Activated T-cell treated with anti-CD3 and anti-CD28 coated beads for 24 hours (primary cell): ENCODE measurements around the gene RAD51B.
"Not testable (repeated sequence)": the region's sequence is repeated elsewhere in the genome, so short reads cannot be mapped to it uniquely, and the experiment has no call there.

Experiments
- DNase-seq: peaks from one replicate; pipeline ENCODE4 v3.0.0-alpha.2; 2020; ENCODE audit warnings: low read depth

RAD51B gene

DNA sequence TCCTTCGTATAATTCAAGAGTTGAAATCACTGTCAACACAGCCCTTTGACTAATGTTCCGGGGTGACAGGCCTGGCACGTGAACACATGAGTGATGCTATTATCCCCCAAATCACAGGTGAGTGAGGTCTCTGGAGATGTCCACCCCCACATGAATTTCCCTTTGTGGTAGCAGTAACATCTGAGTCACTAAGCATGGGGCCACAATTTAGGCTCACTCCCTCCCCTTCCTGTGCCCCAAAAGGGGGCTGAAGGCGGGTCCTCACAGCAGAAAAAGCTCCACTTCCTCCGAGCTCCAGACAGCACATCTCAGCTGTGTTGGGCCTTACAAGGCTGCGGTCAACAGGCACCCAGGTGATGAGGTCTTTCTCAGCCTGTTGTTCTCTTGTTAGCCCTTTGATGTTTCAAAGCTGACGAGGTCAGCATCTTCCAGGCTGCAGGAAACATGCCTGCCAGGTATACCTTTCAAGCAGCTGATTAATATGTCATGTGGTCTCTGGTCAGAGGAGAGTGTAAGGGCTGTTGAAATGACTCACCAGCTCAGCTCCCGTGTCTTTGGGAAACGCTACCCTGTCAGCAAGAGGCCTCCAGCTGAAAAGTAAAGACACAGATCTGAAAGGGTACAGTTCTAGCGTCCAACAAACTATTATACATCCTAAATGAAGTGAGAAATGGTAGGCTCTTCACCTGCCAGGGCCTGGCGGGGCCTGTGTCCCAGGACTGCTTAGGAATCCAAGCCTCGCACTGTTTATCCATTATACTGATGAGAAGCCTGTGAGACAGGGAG lies 866.0 kb downstream of the RAD51B start:
- DNase-seq = peak; percentile 70

DNA sequence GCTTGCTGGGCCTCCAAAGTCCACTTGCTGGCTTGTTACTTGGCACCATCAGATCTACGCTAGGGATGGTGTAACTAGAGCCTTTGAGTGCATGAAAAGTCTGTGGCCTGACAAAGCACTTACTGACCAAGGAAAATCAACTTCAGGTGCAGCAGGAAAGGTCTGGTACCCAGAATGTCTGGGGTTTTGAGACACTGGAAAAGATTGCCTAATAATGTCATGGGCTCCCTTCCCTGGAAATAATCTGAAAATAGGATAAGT lies 866.6 kb downstream of the RAD51B start:
- DNase-seq = no peak

DNA sequence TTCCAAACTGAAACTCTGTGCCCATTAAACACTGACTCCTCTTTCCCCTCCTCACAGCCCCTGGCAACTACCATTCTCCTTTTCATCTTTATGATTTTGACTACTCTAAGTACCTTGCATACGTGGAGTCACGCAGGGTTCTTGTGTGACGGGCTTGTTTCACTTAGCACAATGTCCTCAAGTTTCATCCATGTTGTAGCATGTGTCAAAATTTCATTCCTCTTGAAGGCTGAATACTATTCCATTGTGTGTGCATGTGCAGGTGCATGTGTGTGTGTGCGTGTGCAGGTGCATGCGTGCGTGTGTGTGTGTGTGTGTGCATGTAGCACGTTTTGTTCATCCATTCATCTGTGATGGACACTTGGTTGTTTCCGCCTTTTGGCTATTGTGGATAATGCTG lies 867.1 kb downstream of the RAD51B start:
- no peak for DNase-seq

DNA sequence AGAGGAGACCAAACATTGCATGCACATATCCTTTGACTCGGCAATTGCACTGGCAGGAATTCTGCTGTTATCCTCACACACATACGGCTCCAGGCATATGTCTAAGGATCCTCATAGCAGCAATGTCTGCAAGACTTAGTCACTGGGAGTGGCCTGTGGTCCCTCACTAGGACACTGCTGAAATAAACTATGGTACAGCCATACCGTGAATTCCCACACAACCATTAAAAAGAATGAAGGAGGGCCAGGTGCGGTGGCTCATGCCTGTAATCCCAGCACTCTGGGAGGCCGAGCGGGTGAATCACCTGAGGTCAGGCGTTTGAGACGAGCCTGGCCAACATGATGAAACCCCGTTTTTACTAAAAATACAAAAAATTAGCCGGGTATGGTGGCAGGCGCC lies 868.2 kb downstream of the RAD51B start:
- DNase-seq = no peak

DNA sequence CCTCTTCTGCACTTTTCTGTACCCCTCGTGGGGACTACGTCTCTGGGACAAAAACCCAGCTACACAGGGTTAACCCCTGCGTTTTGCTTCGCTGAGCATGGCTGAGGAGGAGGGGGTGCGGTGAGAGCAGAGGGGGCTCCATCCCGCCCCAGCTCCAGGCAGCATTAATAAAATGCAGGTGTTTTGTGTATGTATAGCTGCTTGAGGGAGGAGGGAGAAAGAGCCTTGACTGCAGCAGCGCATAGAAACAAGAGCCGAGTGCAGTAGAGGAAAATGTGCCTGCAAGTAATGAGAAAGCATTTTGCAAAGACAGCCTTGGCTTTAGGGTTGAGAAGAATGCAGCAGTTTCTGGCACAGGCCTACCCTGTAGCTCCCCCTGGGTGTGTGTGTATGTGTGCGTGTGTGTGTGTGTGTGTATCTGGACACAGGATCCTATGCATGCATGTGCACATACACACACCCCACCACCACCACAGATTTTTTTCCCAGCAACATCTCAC lies 869.3 kb downstream of the RAD51B start:
- no peak for DNase-seq

DNA sequence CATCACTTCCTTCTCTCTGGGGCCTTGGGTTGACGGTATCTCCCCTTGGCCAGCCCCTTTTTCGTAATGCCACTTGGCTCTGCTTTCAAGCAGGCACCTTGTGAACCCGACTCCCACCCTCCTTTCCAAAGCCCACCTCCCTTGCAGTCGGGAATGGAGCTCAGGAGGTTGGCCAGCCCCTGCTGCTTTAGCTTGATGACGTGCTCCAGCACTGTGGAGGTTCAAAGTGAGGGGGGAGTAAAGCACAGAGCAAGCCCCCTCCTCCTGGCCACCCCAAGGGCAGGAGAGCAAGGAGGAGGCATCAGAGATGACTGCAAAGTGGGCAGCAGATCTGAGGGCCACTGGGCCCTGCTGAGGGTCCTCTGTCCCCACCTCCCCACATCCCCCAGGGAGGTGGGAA lies 869.9 kb downstream of the RAD51B start:
- DNase-seq = no peak

DNA sequence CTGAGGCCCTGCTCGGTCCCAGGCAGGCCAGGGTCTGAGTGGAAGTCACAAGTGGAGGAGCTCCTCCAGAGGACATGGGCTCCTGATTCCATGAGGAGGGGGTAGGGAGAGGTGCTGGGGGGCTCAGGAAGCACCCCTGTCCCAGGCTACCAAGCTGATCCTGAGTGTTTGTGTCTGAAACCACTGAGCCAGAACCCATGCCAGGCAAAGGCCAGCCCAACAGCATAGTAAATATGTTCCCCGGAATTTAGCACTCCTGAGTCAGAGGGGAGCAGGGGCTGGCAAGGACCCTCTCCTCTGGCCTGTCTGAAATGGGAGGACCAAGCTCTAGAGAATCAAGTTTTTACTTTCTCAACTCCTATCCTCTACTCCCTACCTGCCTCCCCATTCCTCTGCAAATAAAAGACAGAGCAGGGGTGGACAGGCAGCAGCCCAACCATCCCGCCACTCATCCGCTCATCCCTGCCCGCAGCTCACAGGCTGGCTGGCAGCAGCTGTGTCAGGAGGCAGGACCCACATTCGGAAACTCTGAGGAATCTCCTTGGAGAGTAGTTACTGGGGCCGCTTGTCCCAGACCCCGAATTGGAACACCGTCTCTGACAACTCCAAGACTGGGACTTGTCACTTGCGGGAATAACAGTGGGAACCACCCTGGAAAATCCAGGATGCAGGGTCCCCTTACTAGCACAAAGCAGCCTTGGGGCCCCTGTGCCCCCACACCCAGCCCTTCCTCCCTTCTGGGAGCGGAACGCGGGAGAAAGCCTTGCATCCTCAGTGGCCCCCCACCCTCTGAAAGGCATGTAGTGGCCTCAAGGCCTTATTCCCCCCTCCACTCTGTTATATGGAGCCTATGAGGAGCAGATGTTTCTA lies 870.7 kb downstream of the RAD51B start:
- no peak for DNase-seq

DNA sequence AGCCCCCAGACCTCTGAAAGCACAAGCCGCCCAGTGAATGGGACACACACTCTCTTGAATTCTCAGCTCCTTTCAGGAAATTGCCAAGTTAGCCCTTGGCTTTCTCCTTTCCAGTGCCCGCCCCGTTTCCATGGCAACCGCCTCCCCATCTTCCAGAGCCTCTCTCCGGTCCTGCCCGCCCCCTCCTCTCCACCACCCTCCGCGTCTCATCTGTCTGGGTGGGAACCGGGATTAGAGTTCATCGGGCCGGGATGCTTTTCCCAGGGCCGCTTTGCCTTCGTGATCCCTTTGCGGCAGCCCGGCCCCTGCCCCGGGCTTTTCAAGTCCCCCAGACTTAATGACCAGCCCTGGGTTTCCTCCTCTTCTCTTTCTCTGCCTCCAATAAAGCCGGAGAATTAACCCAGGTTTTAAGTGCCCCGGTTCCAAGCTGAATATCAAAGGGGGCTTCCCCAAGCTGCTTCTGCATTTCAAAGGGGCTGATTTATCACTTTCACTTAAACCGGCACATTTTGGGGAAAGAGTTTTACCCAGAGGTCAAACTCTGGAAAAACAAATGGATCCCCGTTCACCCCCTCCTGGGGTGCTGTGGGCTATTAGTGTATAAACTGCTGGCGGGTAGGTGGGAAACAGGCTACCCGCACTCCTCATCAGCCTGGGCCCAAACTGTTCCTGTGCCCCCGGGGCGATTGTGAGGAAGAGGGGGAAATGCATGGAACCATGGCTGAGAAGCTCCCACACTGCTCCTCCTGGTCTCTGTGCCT lies 871.6 kb downstream of the RAD51B start:
- DNase-seq = no peak

DNA sequence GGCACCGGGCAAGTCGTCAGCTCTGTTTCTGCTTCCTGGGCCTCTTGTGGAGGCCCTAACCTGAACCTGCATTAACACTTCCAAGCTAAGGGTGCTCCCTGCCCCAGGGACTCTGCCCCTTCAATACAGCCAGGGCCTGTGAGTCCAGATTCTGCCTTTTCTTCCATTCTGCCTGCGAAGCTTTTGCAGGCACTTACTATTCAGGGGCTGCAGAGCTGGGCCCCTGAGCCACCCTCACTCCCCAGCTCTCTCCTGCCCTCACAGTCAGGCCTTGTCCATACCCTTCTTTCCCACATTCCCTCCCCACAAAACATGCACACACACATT lies 872.2 kb downstream of the RAD51B start:
- DNase-seq = no peak

DNA sequence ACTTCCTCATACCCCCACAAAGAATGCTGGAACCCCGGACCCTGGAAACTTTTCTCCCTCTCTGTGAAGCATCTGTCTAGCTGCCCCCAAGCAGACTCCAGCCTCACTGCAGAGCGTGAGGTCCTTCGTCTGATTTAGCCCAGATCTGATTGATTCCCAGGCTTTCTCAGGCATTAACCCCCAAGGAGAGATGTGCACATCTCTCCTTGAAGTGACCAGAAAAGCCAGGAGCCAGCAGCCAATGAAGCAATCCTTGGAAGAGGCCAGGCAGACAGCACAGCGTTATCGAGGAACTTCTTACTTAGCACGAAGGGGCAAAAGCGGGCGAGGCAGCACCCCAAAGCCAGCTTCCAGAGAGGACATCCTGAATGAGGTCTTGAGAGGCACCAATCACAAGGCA lies 872.6 kb downstream of the RAD51B start:
- no peak for DNase-seq

DNA sequence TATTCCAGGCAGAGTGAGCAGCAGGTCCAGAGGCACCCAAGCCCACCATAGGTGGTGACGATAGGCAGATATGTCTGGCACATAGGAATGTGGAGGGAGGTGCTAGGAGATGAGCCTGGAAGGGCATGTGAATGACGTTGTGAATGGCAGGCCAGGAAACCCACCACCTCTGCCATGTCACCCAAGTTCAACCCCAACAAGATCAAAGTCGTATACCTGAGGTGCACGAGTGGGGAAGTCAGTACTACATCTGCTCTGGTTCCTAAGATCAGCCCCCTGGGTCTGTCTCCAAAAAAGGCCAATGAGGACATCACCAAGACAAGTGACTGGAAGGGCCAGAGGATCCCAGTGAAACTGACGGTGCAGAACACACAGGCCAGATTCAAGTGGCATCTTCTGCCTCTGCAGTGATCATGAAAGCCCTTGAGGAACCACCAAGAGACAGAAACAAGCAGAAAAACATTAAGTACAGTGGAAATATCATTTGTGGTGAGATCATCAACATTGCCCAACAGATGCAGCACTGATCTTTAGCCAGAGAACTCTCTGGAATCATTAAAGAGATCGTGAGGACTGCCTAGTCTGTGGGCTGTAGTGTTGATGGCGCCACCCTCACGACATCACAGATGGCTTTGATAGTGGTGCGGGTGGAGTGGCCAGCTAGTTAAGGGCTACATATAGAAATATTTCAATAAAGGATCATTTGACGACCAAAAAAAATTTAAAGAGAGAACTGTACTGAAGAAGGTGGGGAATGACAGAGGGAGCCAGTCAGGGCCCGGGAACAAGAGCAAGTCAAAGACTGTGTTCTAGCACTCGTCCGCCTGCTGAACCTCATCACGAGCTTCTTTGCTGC lies 873.6 kb downstream of the RAD51B start:
- no peak for DNase-seq

DNA sequence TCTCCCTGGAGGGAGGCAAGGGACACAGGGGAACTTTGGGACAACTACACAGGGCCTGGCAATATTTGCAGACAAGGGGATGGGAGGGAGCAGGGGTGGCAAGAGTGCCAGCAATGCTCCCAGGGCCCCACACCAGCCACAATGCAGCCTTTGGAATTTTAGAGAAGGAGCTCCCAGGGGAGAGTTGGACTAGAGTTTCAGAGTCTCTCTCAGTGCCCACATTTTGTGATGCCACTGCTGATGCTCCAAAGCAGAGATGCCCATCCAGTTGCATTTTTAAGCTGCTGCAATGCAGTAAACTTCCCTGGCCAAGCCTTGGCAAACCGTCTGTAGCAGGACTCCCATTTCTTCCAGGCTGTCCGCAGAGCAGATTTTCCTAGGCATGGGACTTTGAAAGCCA lies 874.3 kb downstream of the RAD51B start:
- no peak for DNase-seq

DNA sequence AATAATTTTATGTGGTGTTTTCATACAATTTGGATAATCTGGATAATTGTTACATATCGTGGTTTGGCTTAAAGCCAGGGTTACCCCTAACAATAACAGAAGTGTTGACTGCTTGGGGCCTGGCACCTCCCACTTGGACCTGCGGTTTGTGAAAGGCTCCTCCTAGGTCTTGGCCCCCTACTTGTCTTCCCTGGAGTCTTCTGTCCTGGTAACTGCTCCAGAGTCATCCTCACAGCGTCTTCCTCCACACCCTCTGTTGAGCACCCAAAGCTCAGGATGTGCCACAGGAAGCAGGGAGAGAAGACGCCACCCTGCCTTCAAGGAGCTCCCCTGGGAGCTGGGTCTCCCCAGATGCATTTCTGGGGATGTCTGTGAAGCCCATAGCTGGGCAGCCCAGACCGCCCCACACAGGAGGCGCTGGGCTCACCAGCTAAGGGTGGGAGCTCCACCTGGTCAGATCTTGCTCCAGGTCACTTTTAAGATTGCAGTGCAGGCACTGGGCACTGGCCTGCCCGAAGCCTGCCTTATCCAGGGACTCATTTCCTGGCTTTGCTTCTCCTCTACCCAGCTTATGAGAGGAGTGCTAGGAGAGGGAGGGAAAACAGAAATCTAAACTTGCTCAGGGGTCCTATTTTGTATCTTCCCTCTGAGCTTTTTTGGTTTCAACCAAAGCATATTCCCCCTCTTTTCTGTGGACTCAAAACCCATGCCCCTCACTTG lies 875.1 kb downstream of the RAD51B start:
- DNase-seq = no peak

DNA sequence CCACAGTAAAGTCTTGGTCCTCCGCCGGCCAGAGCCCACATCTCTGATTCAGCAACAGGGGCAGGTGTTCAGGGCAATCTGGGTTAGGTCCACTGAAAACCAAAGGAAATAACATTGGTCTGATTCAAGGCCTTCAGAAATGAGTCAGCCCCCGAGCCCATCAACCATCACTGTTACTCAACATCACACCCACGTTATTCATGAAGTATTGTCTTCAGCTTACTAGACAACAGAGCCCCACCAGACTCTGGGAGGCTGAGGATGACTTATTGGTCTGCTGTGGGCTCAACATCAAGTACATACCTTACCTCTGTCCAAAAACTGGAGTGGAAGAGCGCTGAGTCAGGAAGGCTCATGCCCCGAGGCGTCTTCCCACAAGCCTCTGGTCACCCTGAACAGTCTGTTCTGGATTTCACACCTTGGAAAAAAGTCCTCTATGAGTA lies 875.8 kb downstream of the RAD51B start:
- DNase-seq = no peak

DNA sequence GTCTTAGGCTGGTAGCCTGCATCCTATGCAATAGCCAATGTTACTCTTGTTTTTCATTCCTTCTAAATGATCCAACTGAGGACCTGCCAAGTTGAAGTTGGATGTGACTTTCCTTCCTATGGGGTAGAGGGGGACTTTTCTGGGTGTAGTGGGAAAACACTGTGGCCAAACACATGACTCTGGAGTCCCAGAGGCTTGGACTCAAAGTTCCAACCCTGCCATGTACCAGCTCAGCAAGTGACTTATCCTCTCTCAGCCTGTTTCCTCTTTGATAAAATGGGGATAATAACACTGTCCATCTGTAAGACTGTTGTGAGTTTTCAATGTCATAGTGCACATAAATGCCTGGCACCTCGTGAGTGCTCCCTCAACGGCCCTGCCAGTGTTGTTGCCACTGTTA lies 876.3 kb downstream of the RAD51B start:
- no peak for DNase-seq

DNA sequence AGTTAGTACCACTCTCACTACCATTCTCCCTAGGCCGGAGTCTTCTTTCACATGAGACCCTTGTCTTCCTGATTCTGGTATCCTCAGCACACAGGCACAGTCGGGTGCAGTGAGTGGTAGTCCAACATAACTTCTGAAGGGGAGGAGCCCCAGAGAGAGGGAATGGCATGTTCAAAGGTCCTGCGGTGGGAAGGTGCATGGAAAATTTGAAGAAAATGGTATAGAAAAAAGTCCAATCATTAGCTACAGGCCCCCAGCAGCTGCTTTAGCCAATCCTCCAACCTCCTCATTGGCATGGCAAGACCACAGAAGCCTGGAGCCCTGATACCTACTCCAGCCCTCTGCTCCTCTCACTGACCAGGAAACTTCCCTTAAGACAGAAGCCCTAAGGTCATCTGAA lies 876.7 kb downstream of the RAD51B start:
- no peak for DNase-seq

DNA sequence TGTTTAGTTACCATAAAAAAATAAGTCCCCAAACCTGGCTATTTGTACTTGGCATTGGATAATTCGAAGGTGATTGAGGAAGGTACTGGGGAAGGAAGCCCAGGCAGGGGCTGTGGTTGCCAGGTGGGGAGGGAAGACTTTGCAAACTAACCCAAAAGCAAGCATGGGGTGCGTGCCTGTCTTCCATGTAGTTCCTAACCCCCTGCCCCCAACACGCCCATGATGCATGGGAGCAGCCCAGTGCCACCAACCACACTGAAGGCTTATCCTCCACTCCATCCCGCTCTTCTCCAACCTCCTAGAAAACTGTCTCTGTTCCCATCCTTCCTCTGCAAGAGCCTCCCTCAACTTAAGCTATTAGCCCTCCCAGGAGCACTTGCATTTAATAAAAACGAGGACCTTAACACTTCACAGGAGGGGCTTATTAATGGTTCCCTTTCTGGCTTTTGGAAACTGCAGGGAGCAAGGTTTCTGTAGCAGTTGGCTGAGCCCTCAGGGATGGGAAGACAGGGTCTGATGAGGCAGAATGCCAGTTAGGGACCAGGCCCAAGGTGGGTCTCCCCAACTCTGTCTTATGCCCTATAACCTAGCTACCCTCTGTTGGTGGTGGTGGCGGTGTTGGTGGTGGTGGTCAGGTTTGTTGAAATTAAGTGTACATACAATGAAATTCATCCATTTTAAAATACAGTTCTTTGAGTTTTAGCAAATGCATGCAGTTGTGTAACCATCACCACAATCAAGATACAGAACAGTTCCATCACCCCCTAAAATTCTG lies 877.3 kb downstream of the RAD51B start:
- DNase-seq = no peak

DNA sequence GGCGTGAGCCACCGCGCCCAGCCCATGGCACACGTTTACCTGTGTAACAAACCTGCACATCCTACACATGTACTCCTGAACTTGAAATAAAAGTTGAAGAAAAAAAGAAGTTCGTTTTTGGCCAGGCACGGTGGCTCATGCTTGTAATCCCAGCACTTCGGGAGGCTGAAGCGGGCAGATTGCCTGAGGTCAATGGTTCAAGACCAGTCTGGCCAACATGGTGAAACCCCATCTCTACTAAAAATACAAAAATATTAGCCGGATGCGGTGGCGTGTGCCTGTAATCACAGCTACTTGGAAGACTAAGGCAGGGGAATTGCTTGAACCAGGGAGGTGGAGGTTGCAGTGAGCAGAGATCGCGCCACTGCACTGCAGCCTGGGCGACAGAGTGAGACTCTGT lies 879.2 kb downstream of the RAD51B start:
- DNase-seq = not testable (repeated sequence)

DNA sequence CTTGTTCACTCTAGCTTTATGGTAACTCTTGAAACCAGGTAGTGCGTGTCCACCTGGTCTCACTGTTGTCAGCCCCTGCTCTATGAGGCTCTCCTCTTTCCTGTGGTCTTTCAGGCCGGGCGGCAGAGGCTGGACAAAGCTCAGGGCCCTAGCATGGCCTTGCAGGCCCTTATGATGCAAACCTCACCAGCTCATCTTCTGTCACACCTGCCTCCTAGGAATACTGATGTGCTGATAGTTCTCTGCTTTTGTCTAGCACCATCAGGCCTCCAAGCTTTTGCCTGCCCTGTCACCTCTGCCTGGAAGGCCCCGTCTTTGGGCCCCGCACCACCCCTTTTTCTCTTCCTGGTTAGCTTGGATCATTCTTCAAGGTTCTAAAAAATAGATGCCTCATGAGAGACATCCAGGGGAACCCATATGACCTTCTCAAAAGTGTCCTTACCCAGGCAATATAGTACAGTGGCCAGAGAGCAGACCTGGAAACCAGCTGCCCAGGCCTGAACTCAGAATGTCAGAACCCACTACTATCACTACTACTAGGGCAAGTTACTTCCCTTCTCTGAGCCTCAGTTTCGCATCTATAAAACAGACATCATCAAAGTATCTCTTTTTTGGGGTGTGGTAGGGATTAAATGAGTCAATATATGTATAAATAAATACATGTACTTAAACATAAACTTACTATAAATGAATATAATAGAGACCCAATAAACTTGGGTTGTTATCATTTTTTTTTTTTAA lies 881.6 kb downstream of the RAD51B start:
- no peak for DNase-seq

DNA sequence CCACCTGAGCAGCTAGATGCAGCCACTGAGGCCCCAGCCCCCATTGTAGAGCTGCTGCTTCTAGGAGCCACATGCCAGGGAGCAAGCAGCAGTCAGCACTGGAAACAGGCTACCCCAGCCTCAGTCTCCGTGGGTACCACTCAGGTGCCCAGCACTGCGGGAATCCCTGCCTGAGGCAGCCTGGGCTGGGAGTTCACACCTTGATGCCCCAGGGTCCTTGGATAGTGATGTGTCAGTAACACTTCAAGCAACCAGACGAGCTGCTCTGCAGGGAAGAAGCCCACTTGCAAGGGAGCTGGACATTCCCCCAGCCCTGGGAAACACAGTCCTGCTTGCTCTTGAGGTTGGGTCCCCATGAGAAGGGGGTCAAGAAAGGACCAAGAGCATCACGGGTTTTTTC lies 882.6 kb downstream of the RAD51B start:
- no peak for DNase-seq
